Progenitor cell of endocrine pancreas (in vitro differentiated cells): ENCODE data around the gene CALCA. TPM values are rescaled to one million over a fixed set of nuclear protein-coding genes. Genes with fewer than 3 reads are reported as not detected.
"Not testable (repeated sequence)": the region's sequence is repeated elsewhere in the genome, so short reads cannot be mapped to it uniquely, and the experiment has no call there.

Experiments used
- DNase-seq: peaks from one replicate; pipeline ENCODE4 v3.0.0; 2021; ENCODE audit warnings: low spot score; ENCODE audit not compliant: unreplicated experiment
- H3K27ac Mint-ChIP-seq: 2 replicates; pipeline ENCODE4 v1.8.0; 2021; ENCODE audit warnings: mild to moderate bottlenecking, moderate library complexity, mixed read lengths
- H3K27me3 Mint-ChIP-seq: 2 replicates; pipeline ENCODE4 v1.8.0; 2021; ENCODE audit warnings: mixed read lengths
- H3K36me3 Mint-ChIP-seq: 2 replicates; pipeline ENCODE4 v1.8.0; 2022; ENCODE audit warnings: mixed read lengths; ENCODE audit not compliant: insufficient read depth
- H3K4me1 Mint-ChIP-seq: 2 replicates; pipeline ENCODE4 v1.8.0; 2021; ENCODE audit warnings: low read depth, mixed read lengths
- H3K4me3 Mint-ChIP-seq: 2 replicates; pipeline ENCODE4 v1.8.0; 2021; ENCODE audit warnings: low read depth, mild to moderate bottlenecking, moderate library complexity, mixed read lengths
- H3K9me3 Mint-ChIP-seq: 2 replicates; pipeline ENCODE4 v1.8.0; 2021; ENCODE audit warnings: low read depth, mixed read lengths
- long read RNA-seq: library from polyadenylated mRNA; unstranded; transcript quantifications from one replicate; pipeline ENCODE4 v2.0.0, GENCODE V29; 2020
- total RNA-seq: library from RNA; stranded (reverse); gene quantifications from 2 replicates; pipeline ENCODE4 v1.2.1, GENCODE V29; 2021
- TF ChIP-seq, protein P1 (sequence below): fragments of 200-600 bp; sonication (generic); IDR thresholded peaks from one replicate; pipeline ENCODE4 v1.5.0; 2021; ENCODE audit warnings: antibody characterized with exemption, mild to moderate bottlenecking; ENCODE audit not compliant: unreplicated experiment

The CALCA gene, protein sequence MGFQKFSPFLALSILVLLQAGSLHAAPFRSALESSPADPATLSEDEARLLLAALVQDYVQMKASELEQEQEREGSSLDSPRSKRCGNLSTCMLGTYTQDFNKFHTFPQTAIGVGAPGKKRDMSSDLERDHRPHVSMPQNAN
- total RNA-seq, result 0.47 and 0.57 TPM in 2 replicates
- long read RNA-seq, partial matches to known transcripts, result 0 of 1 reads
- long read RNA-seq, other reads (novel, unspliced or antisense), result 1 of 1 reads

DNA sequence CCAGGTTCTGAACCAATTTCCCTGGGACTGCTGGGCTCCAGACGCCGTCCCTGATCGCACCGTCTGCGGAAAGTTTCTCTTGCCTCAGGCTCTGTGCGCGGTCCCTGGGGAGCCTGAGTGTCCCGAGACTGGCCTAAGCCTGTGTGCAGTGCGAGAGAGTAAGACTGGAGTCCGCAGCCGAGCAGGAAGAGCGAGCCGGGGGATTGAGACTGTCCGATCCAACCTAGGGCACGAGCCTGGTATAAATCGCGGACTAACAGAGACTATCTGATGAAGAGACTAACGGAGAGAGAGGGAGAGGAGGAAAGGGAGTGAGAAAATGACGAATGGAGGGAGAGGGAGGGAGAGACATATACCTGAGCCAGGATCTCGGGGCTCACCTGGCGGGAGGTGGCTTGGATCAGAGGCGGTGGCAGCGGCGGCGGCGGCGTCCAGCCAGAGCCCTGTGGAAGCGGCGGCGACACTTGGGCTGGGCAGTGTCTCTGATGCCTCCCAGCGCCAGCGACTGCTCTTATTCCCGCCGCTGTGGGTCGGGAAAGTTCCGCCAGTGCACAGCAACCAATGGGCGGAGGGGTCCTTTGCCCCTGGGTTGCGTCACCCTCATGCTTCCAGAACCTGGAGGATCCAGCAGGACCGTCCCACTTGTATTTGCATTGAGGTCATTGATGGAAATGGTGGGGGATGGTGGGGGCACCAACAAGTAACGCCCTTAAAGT, at the start of gene CALCA:
Gene CALCA (minus strand): TSS at position 487 of the 716 bp plus-strand sequence. CDS start 1,159 bp downstream, outside the sequence.
- no peak within 1 kb of the TSS for H3K27ac Mint-ChIP-seq
- no peaks in the 10 kb centered on the region for H3K9me3 Mint-ChIP-seq
- no peak for DNase-seq
- peak within 1 kb of the TSS; percentile 55 for H3K4me3 Mint-ChIP-seq
- no peaks in the 10 kb centered on the region for H3K36me3 Mint-ChIP-seq
- TF ChIP-seq, protein P1, sequence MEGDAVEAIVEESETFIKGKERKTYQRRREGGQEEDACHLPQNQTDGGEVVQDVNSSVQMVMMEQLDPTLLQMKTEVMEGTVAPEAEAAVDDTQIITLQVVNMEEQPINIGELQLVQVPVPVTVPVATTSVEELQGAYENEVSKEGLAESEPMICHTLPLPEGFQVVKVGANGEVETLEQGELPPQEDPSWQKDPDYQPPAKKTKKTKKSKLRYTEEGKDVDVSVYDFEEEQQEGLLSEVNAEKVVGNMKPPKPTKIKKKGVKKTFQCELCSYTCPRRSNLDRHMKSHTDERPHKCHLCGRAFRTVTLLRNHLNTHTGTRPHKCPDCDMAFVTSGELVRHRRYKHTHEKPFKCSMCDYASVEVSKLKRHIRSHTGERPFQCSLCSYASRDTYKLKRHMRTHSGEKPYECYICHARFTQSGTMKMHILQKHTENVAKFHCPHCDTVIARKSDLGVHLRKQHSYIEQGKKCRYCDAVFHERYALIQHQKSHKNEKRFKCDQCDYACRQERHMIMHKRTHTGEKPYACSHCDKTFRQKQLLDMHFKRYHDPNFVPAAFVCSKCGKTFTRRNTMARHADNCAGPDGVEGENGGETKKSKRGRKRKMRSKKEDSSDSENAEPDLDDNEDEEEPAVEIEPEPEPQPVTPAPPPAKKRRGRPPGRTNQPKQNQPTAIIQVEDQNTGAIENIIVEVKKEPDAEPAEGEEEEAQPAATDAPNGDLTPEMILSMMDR, result no peak
- peaks cover 89% of the 10 kb centered on the region for H3K27me3 Mint-ChIP-seq
- peaks cover 18% of the 10 kb centered on the region for H3K4me1 Mint-ChIP-seq

DNA sequence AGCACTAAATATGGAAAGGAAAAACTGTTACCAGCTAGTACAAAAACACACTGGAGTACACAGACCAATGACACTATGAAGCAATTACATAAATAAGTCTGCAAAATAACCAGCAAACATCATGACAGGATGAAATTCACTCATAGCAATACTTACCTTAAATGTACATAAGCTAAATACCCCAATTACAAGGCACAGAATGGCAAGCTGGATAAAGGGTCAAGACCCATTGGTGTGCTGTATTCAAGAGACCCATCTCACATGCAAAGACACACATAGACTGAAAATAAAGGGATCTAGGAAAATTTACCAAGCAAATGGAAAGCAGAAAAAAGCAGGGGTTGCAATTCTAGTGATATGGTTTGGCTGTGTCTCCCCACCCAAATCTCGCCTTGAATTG, 44.0 kb upstream of the CALCA start:
- Mint-ChIP-seq H3K4me1 (peaks cover 12% of the 10 kb centered on the region), H3K9me3 (peaks cover 33% of the 10 kb centered on the region), H3K36me3 (no peaks in the 10 kb centered on the region), H3K4me3 (no peak overlapping the region), H3K27ac (no peak overlapping the region), H3K27me3 (no peaks in the 10 kb centered on the region)
- no peak for DNase-seq
- TF ChIP-seq, protein P1, result no peak

DNA sequence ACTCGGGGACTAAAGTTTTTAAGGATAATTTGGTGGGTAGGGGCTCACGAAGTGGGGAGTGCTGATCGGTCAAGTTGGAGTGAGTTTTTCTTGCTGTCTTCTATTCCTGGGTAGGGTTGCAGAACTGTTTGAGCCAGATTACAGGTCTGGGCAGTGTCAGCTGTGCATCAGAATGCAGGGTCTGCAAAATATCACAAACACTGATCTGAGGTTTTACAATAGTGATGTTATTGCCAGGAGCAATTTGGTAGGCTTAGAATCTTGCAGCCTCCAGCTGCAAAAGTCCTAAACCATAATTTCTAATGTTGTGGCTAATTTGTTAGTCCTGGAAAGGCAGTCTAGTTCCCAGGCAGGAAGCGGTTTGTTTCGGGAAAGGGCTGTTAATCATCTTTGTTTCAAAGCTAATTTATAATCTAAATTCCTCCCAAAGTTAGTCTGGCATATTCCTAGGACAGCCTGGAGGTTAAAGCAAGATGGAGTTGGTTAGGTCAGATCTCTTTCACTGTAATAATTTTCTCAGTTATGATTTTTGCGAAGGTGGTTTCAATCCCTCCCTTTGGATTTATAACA, 39.7 kb upstream of the CALCA start:
- DNase-seq, result no peak
- Mint-ChIP-seq H3K9me3 (peaks cover 15% of the 10 kb centered on the region), H3K36me3 (no peaks in the 10 kb centered on the region), H3K4me3 (no peak overlapping the region), H3K4me1 (peaks cover 33% of the 10 kb centered on the region), H3K27me3 (no peaks in the 10 kb centered on the region), H3K27ac (no peak overlapping the region)
- TF ChIP-seq, protein P1, result no peak

DNA sequence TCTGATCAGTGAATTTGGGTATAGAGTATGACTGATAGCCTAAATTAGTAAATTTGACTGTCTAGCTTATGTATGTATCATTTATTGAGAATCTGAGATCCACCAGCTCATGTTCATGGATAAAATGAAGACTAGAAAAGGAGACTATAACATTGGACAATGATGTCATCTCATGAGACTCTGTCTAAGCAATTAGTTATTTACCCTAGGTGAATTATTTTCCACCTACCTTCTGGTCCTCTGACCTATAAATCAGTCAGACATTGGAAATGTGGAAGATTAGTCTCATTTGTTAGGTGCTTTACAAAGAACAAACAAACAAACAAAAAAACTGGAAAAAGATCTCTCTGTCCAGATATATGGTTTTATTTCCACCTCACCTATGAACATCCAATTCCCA, 38.7 kb upstream of the CALCA start:
- peaks cover 6% of the 10 kb centered on the region for H3K9me3 Mint-ChIP-seq
- TF ChIP-seq, protein P1, result no peak
- H3K27me3 Mint-ChIP-seq, result no peaks in the 10 kb centered on the region
- no peak overlapping the region for H3K27ac Mint-ChIP-seq
- H3K4me3 Mint-ChIP-seq, result no peak overlapping the region
- peaks cover 33% of the 10 kb centered on the region for H3K4me1 Mint-ChIP-seq
- DNase-seq, result no peak
- no peaks in the 10 kb centered on the region for H3K36me3 Mint-ChIP-seq

DNA sequence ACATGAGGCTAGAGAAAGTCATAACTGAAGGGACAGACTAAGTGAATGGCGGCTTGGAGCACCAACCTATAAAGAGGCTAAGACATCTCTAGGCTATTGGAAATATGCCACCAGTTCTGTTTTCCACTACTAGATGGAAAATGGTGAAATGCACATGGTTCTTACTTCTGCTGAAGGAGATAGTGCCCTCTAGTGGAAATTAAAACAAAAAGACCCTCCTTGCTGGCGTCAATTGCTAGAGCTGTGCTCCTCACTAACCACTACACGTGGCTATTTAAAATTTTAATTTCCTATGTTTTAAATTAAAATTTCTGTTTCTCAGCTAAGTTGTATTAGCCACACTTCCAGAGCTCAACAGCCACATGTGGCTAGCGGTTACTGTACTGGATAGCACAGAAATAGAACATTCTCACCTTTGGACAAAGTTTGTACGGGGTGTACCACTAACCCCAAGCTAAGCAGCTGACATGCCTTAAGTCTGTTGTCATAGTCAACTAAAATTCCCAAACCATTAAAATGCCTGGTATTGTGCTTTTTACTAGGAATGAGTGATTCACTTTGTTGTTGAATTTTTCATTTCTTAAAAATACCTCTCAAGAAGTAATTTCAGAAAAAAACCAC, 34.1 kb upstream of the CALCA start:
- no peak overlapping the region for H3K27ac Mint-ChIP-seq
- no peak overlapping the region for H3K4me3 Mint-ChIP-seq
- peaks cover 13% of the 10 kb centered on the region for H3K27me3 Mint-ChIP-seq
- TF ChIP-seq, protein P1, result peak; percentile 53
- peaks cover 24% of the 10 kb centered on the region for H3K4me1 Mint-ChIP-seq
- no peaks in the 10 kb centered on the region for H3K9me3 Mint-ChIP-seq
- no peaks in the 10 kb centered on the region for H3K36me3 Mint-ChIP-seq
- no peak for DNase-seq

DNA sequence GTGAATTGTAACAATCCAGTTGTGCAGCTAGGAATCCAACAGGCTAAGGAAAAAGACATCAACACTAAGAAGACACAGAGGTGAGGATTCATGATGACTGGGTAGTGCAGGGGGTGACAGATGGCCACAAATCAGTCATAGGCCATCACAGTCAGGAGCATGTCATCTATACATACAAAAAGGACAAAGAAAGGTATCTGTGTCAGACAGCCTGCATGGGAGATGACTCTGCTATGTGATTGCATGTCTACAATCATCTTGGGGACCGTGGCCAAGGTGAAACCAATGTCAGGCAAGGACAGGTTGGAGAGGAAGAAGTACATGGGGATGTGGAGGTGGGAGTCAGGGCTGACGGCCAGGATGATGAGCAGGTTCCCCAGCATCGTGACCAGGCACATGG, 16.0 kb upstream of the CALCA start:
- H3K36me3 Mint-ChIP-seq, H3K4me3 Mint-ChIP-seq, H3K9me3 Mint-ChIP-seq, H3K4me1 Mint-ChIP-seq, H3K27ac Mint-ChIP-seq, DNase-seq: not testable (repeated sequence)
- H3K27me3 Mint-ChIP-seq, result peaks cover 22% of the 10 kb centered on the region
